HG02884 (cell line): ENCODE data around the gene TMEM208.

Experiments
- ATAC-seq: cut with Tn5 transposase; IDR thresholded peaks from one replicate; pipeline ENCODE4 v1.9.1; 2021; ENCODE audit warnings: mild to moderate bottlenecking, moderate library complexity; ENCODE audit not compliant: unreplicated experiment

The TMEM208 gene

DNA sequence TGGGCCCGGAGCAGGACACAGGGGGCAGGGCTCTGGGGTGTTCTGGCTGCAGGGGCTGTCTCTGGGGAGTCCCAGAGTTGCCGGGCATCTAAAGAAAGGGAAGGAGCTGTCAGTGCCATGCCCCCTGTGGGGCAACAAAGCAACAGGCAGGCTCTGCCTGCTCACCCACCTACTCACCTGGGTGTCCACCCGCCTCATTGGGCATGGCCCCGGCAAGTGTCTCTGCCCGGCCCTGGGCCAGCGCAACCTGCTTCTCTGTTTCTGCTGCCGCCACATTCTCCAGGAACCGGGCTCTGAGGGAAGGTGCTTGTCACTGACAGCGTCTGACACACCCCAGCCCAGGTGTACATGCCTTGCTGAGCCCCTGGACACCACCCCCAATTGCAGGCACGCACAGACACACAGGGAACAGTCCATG lies 7.3 kb downstream of the TMEM208 start:
- no peak for ATAC-seq

GRCh38 chr16:67235816-67236562 lies 9.1 kb downstream of the TMEM208 start:
- no peak for ATAC-seq

DNA sequence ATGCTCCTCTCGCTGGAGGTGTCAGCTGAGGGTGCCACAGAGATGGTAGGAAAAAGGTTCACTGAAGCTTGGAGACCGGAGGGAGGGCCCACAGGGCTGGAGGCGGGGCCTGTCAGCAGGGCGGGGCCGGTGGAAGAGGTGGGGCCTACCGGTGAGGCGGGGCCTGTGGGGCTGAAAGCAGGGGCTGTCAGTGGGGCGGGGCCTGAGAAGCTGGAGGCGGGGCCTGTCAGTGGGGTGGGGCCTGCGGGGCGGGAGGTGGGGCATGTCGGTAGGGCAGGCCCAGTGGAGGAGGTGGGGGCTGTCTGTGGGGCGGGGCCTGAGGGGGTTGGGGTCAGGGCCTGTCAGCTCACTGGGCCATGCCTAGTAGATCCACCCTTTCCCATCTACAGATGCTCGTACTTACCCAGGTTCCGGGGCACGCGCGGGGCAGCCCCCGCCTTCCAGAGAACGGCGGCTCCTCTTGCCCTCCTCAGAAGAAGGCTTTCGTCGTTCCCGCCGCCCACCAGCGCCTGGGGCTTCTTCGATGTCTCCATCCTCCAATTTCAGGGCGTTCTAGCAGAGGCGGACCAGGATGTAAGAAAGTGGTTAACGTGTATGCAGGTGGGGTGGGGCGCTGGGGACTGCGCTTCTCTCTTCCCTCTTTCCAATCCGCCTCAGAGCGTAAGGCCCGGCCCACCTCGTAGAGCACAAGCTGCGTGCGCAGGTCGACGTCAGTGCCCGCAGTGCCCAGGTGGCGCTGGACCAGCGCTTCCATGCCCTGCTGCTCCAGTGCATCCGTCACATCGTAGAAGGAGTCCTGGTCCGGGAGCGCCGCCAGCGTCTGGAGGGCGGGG lies 9.8 kb downstream of the TMEM208 start:
- no peak for ATAC-seq

DNA sequence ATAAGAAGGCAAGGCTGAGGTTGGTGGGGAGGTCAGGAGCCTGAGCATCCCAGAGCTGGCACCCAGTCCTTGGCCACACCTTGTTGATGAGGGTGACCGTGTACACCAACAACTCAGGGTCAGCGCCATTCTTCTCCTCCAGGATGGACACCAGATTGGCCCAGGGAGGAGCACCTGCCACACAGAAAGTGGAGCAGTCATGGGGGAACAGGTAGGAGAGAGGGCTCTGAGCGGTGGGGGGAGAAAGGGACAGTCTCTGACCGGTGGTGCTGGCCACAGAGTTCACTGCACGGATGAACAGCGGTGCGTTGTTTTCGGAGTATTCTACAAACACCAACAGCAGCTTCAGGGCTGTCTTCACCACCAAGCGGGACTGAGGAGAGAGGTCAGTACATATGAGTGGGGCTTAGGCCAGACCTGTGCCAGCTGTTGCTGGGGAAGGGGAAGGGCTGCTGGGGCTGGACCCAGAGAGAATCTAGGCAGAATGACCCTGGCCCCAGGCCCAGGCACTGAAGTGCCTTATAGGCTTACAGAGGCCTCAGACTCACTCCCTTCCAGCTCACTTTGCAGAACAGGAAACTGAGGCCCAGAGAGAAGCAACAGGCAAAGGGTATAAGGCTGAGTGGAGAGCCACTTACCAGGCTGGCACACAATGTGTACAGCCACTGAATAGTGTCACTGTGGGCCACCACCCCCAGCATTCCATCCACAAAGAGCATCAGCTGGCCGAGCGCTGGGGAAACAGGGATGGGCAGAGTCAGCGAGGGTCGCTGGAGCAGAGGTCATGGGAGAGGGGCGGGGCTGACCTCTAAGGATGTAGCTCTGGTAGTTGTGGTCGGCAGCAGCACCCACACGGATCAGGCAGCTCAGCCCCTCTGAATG lies 10.7 kb downstream of the TMEM208 start:
- ATAC-seq = no peak

- ATAC-seq = no peak
Measured at GRCh38 chr16:67238278-67238575, 11.3 kb downstream of the TMEM208 start.

- ATAC-seq = no peak
Measured at GRCh38 chr16:67238806-67239470, 12.0 kb downstream of the TMEM208 start.

GRCh38 chr16:67240506-67240905 lies 13.6 kb downstream of the TMEM208 start:
- ATAC-seq = no peak

DNA sequence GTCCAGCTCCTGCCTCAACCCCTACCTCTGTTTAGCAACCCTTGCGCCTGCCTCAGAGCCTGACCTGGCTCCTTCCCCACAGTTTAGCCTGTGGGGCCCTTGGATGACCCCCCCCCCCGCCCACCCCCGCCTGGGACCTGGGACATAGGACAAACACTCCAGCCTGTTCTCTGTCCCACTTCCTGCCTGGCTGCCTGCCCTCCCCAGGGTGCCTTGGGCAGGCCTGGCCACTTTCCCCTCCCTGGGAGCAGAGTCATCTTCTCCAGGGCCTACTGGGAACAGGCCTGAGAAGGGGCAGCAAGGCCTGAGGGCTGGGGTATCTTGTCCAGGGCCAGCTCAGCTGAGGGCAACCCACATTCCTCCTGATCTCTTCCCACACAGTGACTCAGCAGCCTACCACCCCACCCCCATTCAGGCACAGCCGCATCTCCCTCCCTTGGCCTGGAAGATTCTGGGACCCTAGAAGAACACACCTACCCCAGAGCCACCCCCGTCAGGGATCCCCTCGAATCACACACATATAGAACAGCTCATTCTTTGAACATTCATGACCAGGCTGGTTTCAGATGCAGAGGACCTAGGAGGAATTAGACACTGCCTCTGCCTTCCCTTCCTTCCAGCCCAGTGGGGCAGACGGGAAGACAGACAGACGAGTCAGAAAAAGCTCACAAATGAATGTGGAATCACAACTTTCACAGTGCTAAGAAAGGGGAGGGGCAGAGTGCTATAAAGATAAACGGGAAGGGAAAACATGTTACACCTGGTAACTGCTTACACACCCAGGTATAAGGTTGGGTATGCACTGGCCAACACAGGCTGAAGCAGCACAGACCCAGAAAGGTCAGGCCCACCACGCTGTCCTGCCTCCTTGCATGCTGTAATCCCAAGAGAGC lies 14.3 kb downstream of the TMEM208 start:
- no peak for ATAC-seq

DNA sequence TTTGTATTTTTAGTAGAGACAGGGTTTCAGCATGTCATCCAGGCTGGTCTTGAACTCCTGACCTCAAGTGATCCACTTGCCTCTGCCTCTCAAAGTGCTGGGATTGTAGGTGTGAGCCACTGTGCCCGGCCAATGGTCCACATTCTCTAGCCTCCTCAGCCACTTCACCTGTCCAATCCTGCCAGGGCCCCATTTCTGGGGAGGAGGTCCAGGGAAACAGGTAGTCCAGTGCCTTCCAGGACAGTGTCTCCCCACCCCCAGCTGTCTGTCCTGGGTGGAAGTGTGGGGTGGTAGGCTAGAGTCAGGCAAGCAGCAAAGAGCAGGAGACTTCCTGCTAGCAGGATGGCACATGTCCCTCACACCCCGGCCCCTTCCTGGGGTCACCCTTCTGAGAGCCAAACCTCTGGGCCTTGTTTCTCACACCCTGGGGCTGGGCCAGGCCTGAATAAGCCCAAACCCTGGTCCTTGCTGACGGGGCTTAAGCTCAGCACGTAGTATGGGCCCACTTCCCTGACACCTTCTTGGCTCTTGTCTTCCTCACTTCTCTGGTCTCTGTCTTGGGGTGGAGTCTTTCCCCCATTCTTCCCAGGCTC lies 15.3 kb downstream of the TMEM208 start:
- no peak for ATAC-seq

DNA sequence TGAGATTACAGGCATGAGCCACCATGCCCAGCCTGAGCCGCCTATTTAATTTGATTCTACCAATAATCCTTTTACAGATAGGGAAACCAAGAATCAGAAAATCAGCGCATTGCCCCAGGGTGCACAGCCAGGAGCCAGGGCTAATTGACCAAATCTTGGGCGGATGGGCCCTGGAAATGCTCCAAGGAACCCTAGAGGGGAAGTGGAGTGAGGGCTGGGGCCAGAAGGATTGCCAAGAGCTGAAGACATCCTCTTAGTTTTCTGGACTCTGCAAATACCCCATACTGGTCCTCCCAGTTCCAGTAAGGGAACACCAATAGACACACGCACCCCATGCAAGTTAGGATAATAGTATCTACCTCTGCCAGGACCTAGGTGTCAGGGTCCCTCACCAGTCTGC lies 16.6 kb downstream of the TMEM208 start:
- ATAC-seq = no peak

GRCh38 chr16:67244387-67245185 lies 17.7 kb downstream of the TMEM208 start:
- peak; percentile 47 for ATAC-seq

GRCh38 chr16:67245186-67245585 lies 18.3 kb downstream of the TMEM208 start:
- ATAC-seq = no peak

- ATAC-seq = no peak
Measured at GRCh38 chr16:67245674-67246080, 18.7 kb downstream of the TMEM208 start.

GRCh38 chr16:67246081-67246755 lies 19.3 kb downstream of the TMEM208 start:
- peak; percentile 21 for ATAC-seq

- peak; percentile 6 for ATAC-seq
Measured at GRCh38 chr16:67246756-67247191, 19.8 kb downstream of the TMEM208 start.

DNA sequence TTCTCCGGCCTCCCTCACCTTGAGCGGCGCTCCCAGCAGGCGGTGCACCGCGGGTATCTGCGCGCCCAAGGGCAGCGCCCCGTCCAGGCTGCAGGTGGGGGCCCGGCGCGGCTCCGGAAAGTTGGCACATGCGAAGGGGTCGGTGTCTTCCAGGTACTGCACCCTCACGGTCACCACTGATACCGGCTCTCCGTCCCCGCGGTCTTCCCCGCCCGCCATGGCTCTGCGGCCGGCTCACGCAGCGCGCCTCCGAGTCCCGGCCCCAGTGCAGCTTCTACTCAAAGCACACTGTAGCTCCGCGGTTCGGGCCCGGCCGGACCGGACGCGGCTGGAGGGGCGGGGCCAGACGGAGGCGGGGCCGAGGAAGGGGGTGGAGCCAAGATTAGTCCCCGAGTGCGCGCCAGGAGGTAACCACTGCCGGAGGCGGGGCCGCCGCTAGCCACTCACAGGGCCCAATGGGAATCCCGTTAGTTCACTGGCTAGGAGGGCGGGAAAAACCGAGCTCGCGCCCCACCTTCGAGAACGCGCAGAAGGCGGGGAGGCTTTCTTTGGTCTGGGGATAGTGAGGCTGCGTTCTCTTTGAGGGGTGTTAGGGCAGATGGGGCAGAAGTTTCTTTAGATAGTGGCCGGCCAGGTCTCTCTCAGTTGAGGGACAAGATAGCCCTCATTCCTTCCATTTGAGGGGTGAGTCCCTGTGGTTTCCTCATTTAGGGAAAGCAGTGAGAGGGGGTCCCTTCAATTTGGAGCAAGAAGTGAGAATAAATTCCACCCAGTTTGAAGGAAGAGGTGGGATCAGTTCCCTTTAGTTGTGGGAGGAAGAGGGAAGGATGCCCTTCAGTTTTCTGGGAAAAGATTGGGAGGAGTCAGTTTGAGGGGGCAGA lies 20.5 kb downstream of the TMEM208 start, which contains the start of gene FHOD1:
TSS of gene FHOD1 (minus strand) at position 290 of the 881 bp plus-strand sequence. CDS start at position 219, 71 bp downstream.
- ATAC-seq = peak; percentile 47

DNA sequence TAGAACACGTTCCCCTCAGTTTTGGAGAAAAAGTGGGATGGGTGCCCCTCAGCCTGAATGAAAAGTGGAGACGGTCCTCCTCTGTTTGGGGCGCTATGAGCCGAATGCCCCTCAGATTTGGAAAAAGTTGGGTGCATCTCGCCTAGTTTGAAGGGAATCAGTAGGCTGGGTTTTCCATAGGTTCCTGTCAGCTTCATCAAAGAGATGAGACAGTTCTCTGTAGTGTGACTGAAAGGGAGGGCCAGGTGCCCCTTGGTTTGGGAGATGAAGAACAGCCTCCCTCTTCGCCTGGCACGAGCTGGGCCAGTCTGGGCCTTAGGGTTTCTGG lies 21.1 kb downstream of the TMEM208 start:
- ATAC-seq = no peak
